Right lobe of liver (tissue), 6 donors: Measurements from ENCODE around the gene KRI1. TPM values are rescaled to one million over a fixed set of nuclear protein-coding genes. Genes with fewer than 3 reads are reported as not detected.
A peak's percentile ranks its signal among the peaks of the same experiment; 100 is the strongest.

Source experiments
- ATAC-seq, 4 donors: fragments of 200-7000 bp; cut with Tn5 transposase; one replicate each; pipeline ENCODE4 v1.9.1; 2020; ENCODE audit warnings: mild to moderate bottlenecking in 4 of 4, moderate library complexity in 4 of 4
- DNase-seq, 3 donors: peaks; one replicate each; pipeline ENCODE4 v3.0.0-alpha.2; 2020
- H3K27ac ChIP-seq, 3 donors: fragments of 200-600 bp; one replicate each; pipeline ENCODE4 v1.8.0; 2022
- H3K27me3 ChIP-seq, 2 donors: fragments of 200-600 bp; one replicate each; pipeline ENCODE4 v1.8.0; 2022
- H3K36me3 ChIP-seq, 4 donors: fragments of 200-600 bp; sonication (generic) in 1 of 4; one replicate each; pipeline versions ENCODE4 v1.5.1 to v1.8.0; 2017 to 2022; ENCODE audit warnings: control low read depth in 1 of 4
- H3K4me1 ChIP-seq, 4 donors: fragments of 200-600 bp; sonication (generic) in 1 of 4; one replicate each; pipeline versions ENCODE4 v1.5.1 to v1.8.0; 2017 to 2022; ENCODE audit warnings: control low read depth in 1 of 4
- H3K4me3 ChIP-seq, 3 donors: fragments of 200-600 bp; one replicate each; pipeline ENCODE4 v1.8.0; 2022
- H3K9me3 ChIP-seq, 4 donors: fragments of 200-600 bp; sonication (generic) in 1 of 4; one replicate each; pipeline versions ENCODE4 v1.5.1 to v1.8.0; 2017 to 2022; ENCODE audit warnings: control low read depth in 1 of 4
- CTCF ChIP-seq, 4 donors: fragments of 200-600 bp in 3 of 4; fragments of 450-650 bp in 1 of 4; IDR thresholded peaks; one replicate each; pipeline versions ENCODE4 v1.5.1 to v1.8.0; 2016 to 2022; ENCODE audit warnings: antibody characterized with exemption in 4 of 4, mild to moderate bottlenecking in 2 of 4
- POLR2A ChIP-seq: fragments of 450-650 bp; IDR thresholded peaks from one replicate; pipeline ENCODE4 v1.6.1; 2017; ENCODE audit warnings: antibody characterized with exemption, mild to moderate bottlenecking
- WGBS: methylation state at CpG from one replicate; pipeline ENCODE4 v1.1.6; 2018; ENCODE audit warnings: low coverage, low lambda C conversion rate; ENCODE audit not compliant: insufficient coverage; ENCODE audit errors: missing lambda C conversion rate; 5-methylcytosine and 5-hydroxymethylcytosine counted together
- intact Hi-C, 2 donors: fragments of 100-400 bp; cut with DNase I; formaldehyde crosslinking; loops; one replicate each; pipeline versions ENCODE4 v1.11.2 to v1.14.1; 2022
- total RNA-seq, 6 experiments: library from RNA; depleted of rRNA in 2 of 6; stranded (reverse); fragments of >200 nt in 2 of 6; fragmentation: NEBNext Ultra II Directional in 3 of 6; extraction: Animal tissue kit (Norgen Biotek cat#: 25700) in 3 of 6; gene quantifications; one replicate each; pipeline versions ENCODE4 v1.1.0 to v1.2.4, GENCODE V29; 2016 to 2023
- donor health status: DM: no; HTN: yes; CAD: no.
- donor health status: DM: no; HTN: no; CAD: no.
- donor health status: DM: no; HTN: no; CAD: no.
- donor health status: DM: no; HTN: yes; CAD: no.
- donor health status: DM: no; HTN: yes; CAD: no.

The KRI1 gene
- total RNA-seq, 6 experiments from 2014 or later = 5.8 to 9.6 (median 8.5) TPM

GRCh38 chr19:10603873-10604459, 38.2 kb upstream of the KRI1 start:
- TF ChIP-seq POLR2A = peak; percentile 14
- TF ChIP-seq CTCF (IDR thresholded peaks at IDR 0.05) = no peak
- DNase-seq (no peak), ATAC-seq (peak in 3 of 4 donors; percentile 2 to 25 (median 2))
- Histone ChIP-seq H3K27me3 (no peaks in the 10 kb centered on the region), H3K9me3 (no peaks in the 10 kb centered on the region), H3K4me3 (peak overlapping the region in 2 of 3 donors; percentile 90 to 95), H3K4me1 (no peaks in the 10 kb centered on the region), H3K36me3 (no peaks in the 10 kb centered on the region), H3K27ac (peak overlapping the region; percentile 78 to 94 (median 89))
- WGBS = 21% methylated on average over 9 of the region's 9 CpGs
- intact Hi-C loops = no loop called here

GRCh38 chr19:10603084-10603872, 37.5 kb upstream of the KRI1 start:
- Histone ChIP-seq H3K27me3 (no peaks in the 10 kb centered on the region), H3K27ac (peak overlapping the region; percentile 78 to 94 (median 89)), H3K4me3 (peak overlapping the region; percentile 79 to 95 (median 90)), H3K36me3 (no peaks in the 10 kb centered on the region), H3K4me1 (no peaks in the 10 kb centered on the region), H3K9me3 (no peaks in the 10 kb centered on the region)
- peak; percentile 51 to 71 (median 60) for DNase-seq
- TF ChIP-seq POLR2A = no peak
- TF ChIP-seq CTCF (IDR thresholded peaks at IDR 0.05) = no peak
- intact Hi-C loops = no loop called here
- ATAC-seq = peak; percentile 40 to 62 (median 52)
- 24% methylated on average over 8 of the region's 19 CpGs for WGBS

GRCh38 chr19:10602330-10603083, 36.7 kb upstream of the KRI1 start:
- WGBS = 2% methylated on average over 20 of the region's 76 CpGs
- ATAC-seq = peak; percentile 95 to 97 (median 96)
- H3K9me3 ChIP-seq = no peaks in the 10 kb centered on the region

GRCh38 chr19:10601999-10602329, 36.2 kb upstream of the KRI1 start:
- Histone ChIP-seq H3K27ac (no peak overlapping the region), H3K4me1 (no peaks in the 10 kb centered on the region)
- ATAC-seq = no peak

More at GRCh38 chr19:10602330-10603083, 36.7 kb upstream of the KRI1 start:
- no peak for TF ChIP-seq CTCF (IDR thresholded peaks at IDR 0.05)
- peak; percentile 42 for TF ChIP-seq POLR2A
- intact Hi-C loops = no loop called here
- Histone ChIP-seq H3K4me3 (peak overlapping the region; percentile 79 to 95 (median 90)), H3K4me1 (no peaks in the 10 kb centered on the region), H3K27ac (peak overlapping the region; percentile 78 to 94 (median 89)), H3K36me3 (no peaks in the 10 kb centered on the region), H3K27me3 (no peaks in the 10 kb centered on the region)
- DNase-seq = peak; percentile 84 to 90 (median 87)

More at GRCh38 chr19:10601999-10602329, 36.2 kb upstream of the KRI1 start:
- TF ChIP-seq POLR2A (no peak), CTCF (IDR thresholded peaks at IDR 0.05) (no peak)
- Histone ChIP-seq H3K9me3 (no peaks in the 10 kb centered on the region), H3K4me3 (no peak overlapping the region), H3K27me3 (no peaks in the 10 kb centered on the region), H3K36me3 (no peaks in the 10 kb centered on the region)
- intact Hi-C loops = no loop called here
- no peak for DNase-seq
- 23% methylated on average over 7 of the region's 7 CpGs for WGBS
